Gastrocnemius medialis (tissue), 4 donors: ENCODE results near the gene HMCN1.

Experiments used
- POLR2A ChIP-seq, 2 donors: fragments of 450-650 bp; IDR thresholded peaks; one replicate each; pipeline ENCODE4 v1.6.1; 2017; ENCODE audit warnings: antibody characterized with exemption in 2 of 2, mild to moderate bottlenecking in 2 of 2, moderate library complexity in 2 of 2
- TF ChIP-seq, protein P1 (sequence below), 5 experiments: fragments of 450-650 bp in 3 of 5; fragments of 200-600 bp in 2 of 5; sonication (generic) in 2 of 5; IDR thresholded peaks in 4 of 5; conservative IDR thresholded peaks in 1 of 5; 1 replicate in 4 of 5; 2 replicates in 1 of 5; pipeline ENCODE4 v1.5.1; 2016 to 2019; ENCODE audit warnings: antibody characterized with exemption in 5 of 5, mild to moderate bottlenecking in 3 of 5, moderate library complexity in 3 of 5

DNA sequence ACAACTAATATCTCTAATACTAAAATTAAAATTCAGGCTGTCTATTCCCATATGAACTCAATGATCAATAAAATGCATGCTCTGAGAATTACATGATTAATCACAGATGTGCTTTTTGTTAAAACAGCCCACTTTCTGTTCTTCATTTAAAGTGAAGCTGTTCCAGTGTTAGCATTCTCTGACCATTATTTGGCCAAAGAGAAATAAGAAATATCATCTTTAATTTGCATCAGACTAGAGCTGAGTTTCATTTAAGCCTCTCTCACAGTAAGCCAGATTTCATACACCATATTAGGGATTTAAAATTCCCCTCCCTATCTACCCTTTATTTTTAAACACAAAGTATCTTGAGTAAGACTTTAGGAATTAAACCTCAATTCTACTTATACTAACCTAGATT, 379.3 kb downstream of the HMCN1 start:
- TF ChIP-seq, protein P1, sequence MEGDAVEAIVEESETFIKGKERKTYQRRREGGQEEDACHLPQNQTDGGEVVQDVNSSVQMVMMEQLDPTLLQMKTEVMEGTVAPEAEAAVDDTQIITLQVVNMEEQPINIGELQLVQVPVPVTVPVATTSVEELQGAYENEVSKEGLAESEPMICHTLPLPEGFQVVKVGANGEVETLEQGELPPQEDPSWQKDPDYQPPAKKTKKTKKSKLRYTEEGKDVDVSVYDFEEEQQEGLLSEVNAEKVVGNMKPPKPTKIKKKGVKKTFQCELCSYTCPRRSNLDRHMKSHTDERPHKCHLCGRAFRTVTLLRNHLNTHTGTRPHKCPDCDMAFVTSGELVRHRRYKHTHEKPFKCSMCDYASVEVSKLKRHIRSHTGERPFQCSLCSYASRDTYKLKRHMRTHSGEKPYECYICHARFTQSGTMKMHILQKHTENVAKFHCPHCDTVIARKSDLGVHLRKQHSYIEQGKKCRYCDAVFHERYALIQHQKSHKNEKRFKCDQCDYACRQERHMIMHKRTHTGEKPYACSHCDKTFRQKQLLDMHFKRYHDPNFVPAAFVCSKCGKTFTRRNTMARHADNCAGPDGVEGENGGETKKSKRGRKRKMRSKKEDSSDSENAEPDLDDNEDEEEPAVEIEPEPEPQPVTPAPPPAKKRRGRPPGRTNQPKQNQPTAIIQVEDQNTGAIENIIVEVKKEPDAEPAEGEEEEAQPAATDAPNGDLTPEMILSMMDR (IDR thresholded peaks at IDR 0.05 in 4 of 5, conservative IDR thresholded peaks at IDR 0.05 in 1 of 5) = no peak
- TF ChIP-seq POLR2A (IDR thresholded peaks at IDR 0.05) = no peak
